H9 (cell line): Measurements from ENCODE around the gene CHTOP. TPM values are rescaled to one million over a fixed set of nuclear protein-coding genes. Genes with fewer than 3 reads are reported as not detected.

Experiments
- DNase-seq: peaks from one replicate; pipeline ENCODE4 v3.0.0-alpha.2; 2017
- H2AFZ ChIP-seq: one replicate; pipeline ENCODE4 v1.6.1; 2013; ENCODE audit warnings: mild to moderate bottlenecking, low read length, control low read depth, moderate library complexity
- H2AK5ac ChIP-seq: 2 replicates; pipeline ENCODE4 v1.6.1; 2013; ENCODE audit warnings: low read length, control low read depth, mixed read lengths; ENCODE audit not compliant: insufficient read length
- H2BK120ac ChIP-seq: one replicate; pipeline ENCODE4 v1.6.1; 2013; ENCODE audit warnings: low read depth, mild to moderate bottlenecking, low read length, control low read depth, inconsistent platforms; ENCODE audit not compliant: poor library complexity, severe bottlenecking
- H2BK12ac ChIP-seq: 2 replicates; pipeline ENCODE4 v1.6.1; 2013; ENCODE audit warnings: low read length, control low read depth, mixed read lengths, low read depth; ENCODE audit not compliant: insufficient read length
- H2BK15ac ChIP-seq: 2 replicates; pipeline ENCODE4 v1.6.1; 2013; ENCODE audit warnings: low read depth, low read length, control low read depth
- H2BK20ac ChIP-seq: one replicate; pipeline ENCODE4 v1.6.1; 2013; ENCODE audit warnings: low read depth, mild to moderate bottlenecking, low read length, control low read depth, inconsistent platforms; ENCODE audit not compliant: poor library complexity, severe bottlenecking
- H2BK5ac ChIP-seq: 2 replicates; pipeline ENCODE4 v1.6.1; 2013; ENCODE audit warnings: low read length, control low read depth, mixed read lengths; ENCODE audit not compliant: insufficient read length
- H3K14ac ChIP-seq: 2 replicates; pipeline ENCODE4 v1.6.1; 2013; ENCODE audit warnings: low read length, control low read depth; ENCODE audit not compliant: insufficient read depth
- H3K18ac ChIP-seq: 2 replicates; pipeline ENCODE4 v1.6.1; 2013; ENCODE audit warnings: low read depth, mild to moderate bottlenecking, mixed read lengths, low read length, control low read depth; ENCODE audit not compliant: insufficient read length
- H3K23ac ChIP-seq: 2 replicates; pipeline ENCODE4 v1.6.1; 2013; ENCODE audit warnings: low read length, control low read depth, mixed read lengths, low read depth; ENCODE audit not compliant: insufficient read length
- H3K23me2 ChIP-seq: 2 replicates; pipeline ENCODE4 v1.6.1; 2013; ENCODE audit warnings: low read depth, mild to moderate bottlenecking, mixed read lengths, low read length, control low read depth; ENCODE audit not compliant: insufficient read length, poor library complexity, severe bottlenecking
- H3K27ac ChIP-seq: 2 replicates; pipeline ENCODE4 v1.5.1; 2013; ENCODE audit warnings: low read length, control low read depth, mixed read lengths, low read depth; ENCODE audit not compliant: insufficient read length
- H3K27me3 ChIP-seq: 2 replicates; pipeline ENCODE4 v1.6.1; 2013; ENCODE audit warnings: low read length, control low read depth, inconsistent platforms; ENCODE audit not compliant: insufficient read depth
- H3K4ac ChIP-seq: 2 replicates; pipeline ENCODE4 v1.6.1; 2013; ENCODE audit warnings: low read depth, mild to moderate bottlenecking, control low read depth, inconsistent platforms, low read length, moderate library complexity
- H3K4me1 ChIP-seq: 2 replicates; pipeline ENCODE4 v1.6.1; 2013; ENCODE audit warnings: low read length, control low read depth, inconsistent platforms; ENCODE audit not compliant: insufficient read depth
- H3K4me2 ChIP-seq: 2 replicates; pipeline ENCODE4 v1.6.1; 2013; ENCODE audit warnings: low read length, control low read depth, mixed read lengths; ENCODE audit not compliant: insufficient read length, insufficient read depth
- H3K56ac ChIP-seq: 2 replicates; pipeline ENCODE4 v1.6.1; 2013; ENCODE audit warnings: low read depth, mild to moderate bottlenecking, mixed read lengths, low read length, control low read depth; ENCODE audit not compliant: insufficient read length
- H3K79me1 ChIP-seq: 2 replicates; pipeline ENCODE4 v1.6.1; 2013; ENCODE audit warnings: low read depth, mild to moderate bottlenecking, moderate library complexity, low read length, control low read depth, inconsistent platforms; ENCODE audit not compliant: insufficient read depth, poor library complexity, severe bottlenecking
- H3K79me2 ChIP-seq: 2 replicates; pipeline ENCODE4 v1.6.1; 2013; ENCODE audit warnings: low read length, control low read depth, inconsistent platforms; ENCODE audit not compliant: insufficient read depth
- H3K9ac ChIP-seq: 2 replicates; pipeline ENCODE4 v1.6.1; 2013; ENCODE audit warnings: low read length, control low read depth, mixed read lengths; ENCODE audit not compliant: insufficient read length; ENCODE audit errors: extremely low read depth
- H3K9me3 ChIP-seq: one replicate; pipeline ENCODE4 v1.6.1; 2013; ENCODE audit warnings: low read depth, low read length, inconsistent platforms; ENCODE audit not compliant: control insufficient read depth
- H3T11ph ChIP-seq: one replicate; pipeline ENCODE4 v1.6.1; 2013; ENCODE audit warnings: mild to moderate bottlenecking, low read length, control low read depth, inconsistent platforms
- H4K20me1 ChIP-seq: one replicate; pipeline ENCODE4 v1.6.1; 2013; ENCODE audit not compliant: control insufficient read depth, insufficient read length, insufficient read depth
- H4K5ac ChIP-seq: 2 replicates; pipeline ENCODE4 v1.6.1; 2013; ENCODE audit warnings: low read depth, mild to moderate bottlenecking, mixed read lengths, low read length, control low read depth; ENCODE audit not compliant: insufficient read length
- H4K8ac ChIP-seq: replicated peaks from 2 replicates; pipeline ENCODE4 v1.6.1; 2013; ENCODE audit warnings: low read length, control low read depth, mixed read lengths, low read depth; ENCODE audit not compliant: insufficient read length
- H4K91ac ChIP-seq: 2 replicates; pipeline ENCODE4 v1.6.1; 2013; ENCODE audit warnings: low read depth, mild to moderate bottlenecking, moderate library complexity, mixed read lengths, low read length, control low read depth; ENCODE audit not compliant: insufficient read length
- H3K27ac Mint-ChIP-seq, 3 experiments: 2 replicates in 2 of 3; 3 replicates in 1 of 3; pipeline ENCODE4 v1.8.0; 2020 to 2021; ENCODE audit warnings: mixed read lengths in 3 of 3, mild to moderate bottlenecking in 1 of 3, moderate library complexity in 1 of 3
- H3K27me3 Mint-ChIP-seq: 2 replicates; pipeline ENCODE4 v1.8.0; 2021; ENCODE audit warnings: low read depth, mild to moderate bottlenecking, moderate library complexity, mixed read lengths
- H3K36me3 Mint-ChIP-seq, 3 experiments: 2 replicates in 2 of 3; 3 replicates in 1 of 3; pipeline ENCODE4 v1.8.0; 2020 to 2021; ENCODE audit warnings: low read depth in 3 of 3, mixed read lengths in 3 of 3; ENCODE audit not compliant: insufficient read depth in 1 of 3
- H3K4me1 Mint-ChIP-seq, 2 experiments: 2 replicates each; pipeline ENCODE4 v1.8.0; 2020; ENCODE audit warnings: mixed read lengths in 2 of 2
- H3K4me3 Mint-ChIP-seq, 2 experiments: 2 replicates in 1 of 2; 3 replicates in 1 of 2; pipeline ENCODE4 v1.8.0; 2020 to 2021; ENCODE audit warnings: mild to moderate bottlenecking in 2 of 2, mixed read lengths in 2 of 2, moderate library complexity in 1 of 2
- H3K9me3 Mint-ChIP-seq, 2 experiments: 2 replicates in 1 of 2; 3 replicates in 1 of 2; pipeline ENCODE4 v1.8.0; 2020; ENCODE audit warnings: mild to moderate bottlenecking in 2 of 2, mixed read lengths in 2 of 2, moderate library complexity in 1 of 2
- WGBS: extraction: QIAGEN DNeasy Blood & Tissue Kit; methylation state at CpG from one replicate; pipeline ENCODE4 v1.1.7; 2013; ENCODE audit warnings: missing lambda C conversion rate, low lambda C conversion rate, mixed read lengths; ENCODE audit not compliant: insufficient read length; ENCODE audit errors: extremely low coverage; 5-methylcytosine and 5-hydroxymethylcytosine counted together
- total RNA-seq: library from RNA; stranded (reverse); gene quantifications from 2 replicates; pipeline ENCODE4 v1.2.1, GENCODE V29; 2021
- TF ChIP-seq, protein P1 (sequence below): fragments of 200-600 bp; sonication (generic); conservative IDR thresholded peaks from 3 replicates; pipeline ENCODE4 v1.8.0; 2021; ENCODE audit warnings: antibody characterized with exemption, mild to moderate bottlenecking

Gene CHTOP
- total RNA-seq, 1 experiment from 2014 or later: 126 TPM

DNA sequence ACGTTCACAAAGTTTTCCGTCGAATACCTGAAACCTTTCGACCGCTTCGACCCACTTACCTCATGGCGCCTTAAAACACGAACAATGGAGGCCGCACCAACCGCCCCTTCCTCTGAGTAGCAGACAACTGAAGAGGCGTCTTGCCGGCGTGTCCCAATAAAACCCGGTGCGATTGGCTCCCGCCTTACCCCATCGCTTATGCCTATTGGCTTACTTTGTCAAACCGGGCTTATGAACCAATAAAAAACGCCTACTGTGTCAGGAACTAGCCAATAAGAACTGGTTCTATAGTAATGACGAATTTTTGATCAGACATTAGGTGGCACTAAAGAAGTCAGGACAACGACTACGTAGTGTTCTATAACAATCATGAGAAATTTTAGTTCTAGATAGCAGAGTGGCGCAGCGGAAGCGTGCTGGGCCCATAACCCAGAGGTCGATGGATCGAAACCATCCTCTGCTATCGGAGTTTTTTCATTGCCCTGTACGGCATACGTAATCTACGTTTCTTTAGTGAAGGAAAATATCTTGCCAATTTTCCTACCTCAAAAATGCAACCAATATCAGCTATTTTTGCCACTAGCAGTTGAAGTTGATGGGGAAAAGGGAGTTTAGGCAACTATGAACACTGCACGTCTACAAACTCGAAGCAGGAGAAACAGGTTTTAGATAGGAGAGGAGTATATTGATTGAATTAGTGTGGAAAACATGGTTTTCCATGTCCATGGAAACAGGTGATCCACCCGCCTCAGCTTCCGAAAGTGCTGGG, 37.2 kb downstream of the CHTOP start, which contains the start of gene ILF2:
Gene ILF2 (minus strand): TSS at position 135 of the 769 bp plus-strand sequence. CDS start 71 bp downstream, at position 64.
- no CpG with 5 or more reads among the region's 35 CpGs for WGBS
- Histone ChIP-seq H3K27me3 (no peaks in the 10 kb centered on the region), H3K4ac (peak within 1 kb of the TSS; percentile 95), H4K8ac (no peak within 1 kb of the TSS), H3K23me2 (peaks cover 11% of the 10 kb centered on the region), H3T11ph (peak within 1 kb of the TSS; percentile 89), H3K4me2 (peak within 1 kb of the TSS; percentile 89), H4K20me1 (no peaks in the 10 kb centered on the region), H4K91ac (peak within 1 kb of the TSS; percentile 96), H3K27ac (peak within 1 kb of the TSS; percentile 71), H2BK12ac (peak within 1 kb of the TSS; percentile 70), H2BK120ac (peak within 1 kb of the TSS; percentile 99), H3K23ac (no peak within 1 kb of the TSS), H3K9me3 (no peaks in the 10 kb centered on the region), H2BK15ac (no peak within 1 kb of the TSS), H3K79me2 (peaks cover 15% of the 10 kb centered on the region), H3K14ac (peak within 1 kb of the TSS; percentile 98), H3K79me1 (peaks cover 17% of the 10 kb centered on the region), H4K5ac (no peak within 1 kb of the TSS), H3K18ac (peak within 1 kb of the TSS; percentile 96), H2BK20ac (no peak within 1 kb of the TSS), H3K4me1 (no peaks in the 10 kb centered on the region), H2AFZ (peak within 1 kb of the TSS; percentile 91), H3K9ac (peak within 1 kb of the TSS; percentile 97), H2AK5ac (no peak within 1 kb of the TSS), H2BK5ac (no peak within 1 kb of the TSS), H3K56ac (peak within 1 kb of the TSS; percentile 20)
- H3K27me3 Mint-ChIP-seq: no peaks in the 10 kb centered on the region; the same call in 1 of the 2 replicates
- peaks cover 0 to 43% (median 41%) of the 10 kb centered on the region in 3 experiments; a peak in 4 of 7 replicates for H3K36me3 Mint-ChIP-seq
- H3K27ac Mint-ChIP-seq: peak within 1 kb of the TSS in 1 of 3 experiments; percentile 59; a peak in 2 of 7 replicates
- H3K9me3 Mint-ChIP-seq: no peaks in the 10 kb centered on the region
- H3K4me3 Mint-ChIP-seq: no peak within 1 kb of the TSS
- TF ChIP-seq, protein P1, sequence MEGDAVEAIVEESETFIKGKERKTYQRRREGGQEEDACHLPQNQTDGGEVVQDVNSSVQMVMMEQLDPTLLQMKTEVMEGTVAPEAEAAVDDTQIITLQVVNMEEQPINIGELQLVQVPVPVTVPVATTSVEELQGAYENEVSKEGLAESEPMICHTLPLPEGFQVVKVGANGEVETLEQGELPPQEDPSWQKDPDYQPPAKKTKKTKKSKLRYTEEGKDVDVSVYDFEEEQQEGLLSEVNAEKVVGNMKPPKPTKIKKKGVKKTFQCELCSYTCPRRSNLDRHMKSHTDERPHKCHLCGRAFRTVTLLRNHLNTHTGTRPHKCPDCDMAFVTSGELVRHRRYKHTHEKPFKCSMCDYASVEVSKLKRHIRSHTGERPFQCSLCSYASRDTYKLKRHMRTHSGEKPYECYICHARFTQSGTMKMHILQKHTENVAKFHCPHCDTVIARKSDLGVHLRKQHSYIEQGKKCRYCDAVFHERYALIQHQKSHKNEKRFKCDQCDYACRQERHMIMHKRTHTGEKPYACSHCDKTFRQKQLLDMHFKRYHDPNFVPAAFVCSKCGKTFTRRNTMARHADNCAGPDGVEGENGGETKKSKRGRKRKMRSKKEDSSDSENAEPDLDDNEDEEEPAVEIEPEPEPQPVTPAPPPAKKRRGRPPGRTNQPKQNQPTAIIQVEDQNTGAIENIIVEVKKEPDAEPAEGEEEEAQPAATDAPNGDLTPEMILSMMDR: peak; percentile 37; the same call in 2 of the 3 replicates
- H3K4me1 Mint-ChIP-seq: peaks cover 9 to 12% of the 10 kb centered on the region in 2 experiments; a peak in 3 of 4 replicates
- DNase-seq: peak; percentile 99
